Left colon (tissue), 2 donors: ENCODE measurements around the gene TEX19. TPM values are rescaled to one million over a fixed set of nuclear protein-coding genes. Genes with fewer than 3 reads are reported as not detected.
"Not testable (repeated sequence)": the region's sequence is repeated elsewhere in the genome, so short reads cannot be mapped to it uniquely, and the experiment has no call there.

Experiments
- ATAC-seq: fragments of 200-7000 bp; cut with Tn5 transposase; one replicate; pipeline ENCODE4 v1.9.1; 2020; ENCODE audit warnings: mild to moderate bottlenecking, moderate library complexity
- DNase-seq, 2 donors: peaks; one replicate each; pipeline ENCODE4 v3.0.0-alpha.2; 2020
- intact Hi-C, 2 donors: fragments of 100-400 bp; cut with DNase I in 1 of 2; cut with micrococcal nuclease in 1 of 2; formaldehyde crosslinking; loops; one replicate each; pipeline versions ENCODE4 v1.11.2 to v1.14.0; 2022; cut with DNase I, micrococcal nuclease
- total RNA-seq, 2 donors: library from RNA; stranded (reverse); fragmentation: NEBNext Ultra II Directional; extraction: Animal tissue kit (Norgen Biotek cat#: 25700); gene quantifications; one replicate each; pipeline ENCODE4 v1.2.1, GENCODE V29; 2021
- donor health status: DM: no; HTN: no; CAD: no.
- donor health status: DM: yes; HTN: yes; CAD: no.

Gene TEX19
- total RNA-seq, 2 donors from 2014 or later: not detected

DNA sequence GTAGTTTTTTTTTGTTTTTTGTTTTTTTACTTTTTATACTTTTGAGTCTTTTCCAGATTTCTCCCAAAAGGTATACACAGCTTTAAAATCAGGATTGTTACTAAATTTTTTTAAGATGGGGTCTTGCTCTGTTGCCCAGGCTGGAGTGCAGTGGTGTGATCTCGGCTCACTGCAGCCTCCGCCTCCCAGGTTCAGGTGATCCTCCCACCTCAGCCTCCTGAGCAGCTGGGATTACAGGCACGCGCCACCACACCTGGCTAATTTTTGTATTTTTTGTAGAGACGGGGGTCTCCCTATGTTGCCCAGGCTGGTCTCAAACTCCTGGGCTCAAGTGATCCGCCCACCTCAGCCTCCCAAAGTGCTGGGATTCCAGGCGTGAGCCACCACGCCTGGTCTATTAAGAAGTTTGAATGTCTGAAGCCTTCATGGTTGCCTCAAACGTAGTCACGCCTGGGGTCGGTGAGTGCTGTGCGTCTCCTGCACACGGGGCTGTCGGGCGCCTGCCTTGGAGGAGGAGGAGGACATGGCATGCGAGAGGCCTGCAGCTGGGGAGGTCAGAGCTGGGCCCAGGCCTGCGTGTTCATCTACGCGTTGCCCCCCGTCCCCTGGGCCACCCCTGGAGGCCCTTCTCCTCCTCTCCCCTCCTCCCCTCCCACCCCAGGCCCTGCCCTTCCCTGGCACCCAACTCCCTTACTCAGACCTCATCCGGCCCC lies 23.3 kb downstream of the TEX19 start:
- intact Hi-C loops, ATAC-seq, DNase-seq: not testable (repeated sequence)

DNA sequence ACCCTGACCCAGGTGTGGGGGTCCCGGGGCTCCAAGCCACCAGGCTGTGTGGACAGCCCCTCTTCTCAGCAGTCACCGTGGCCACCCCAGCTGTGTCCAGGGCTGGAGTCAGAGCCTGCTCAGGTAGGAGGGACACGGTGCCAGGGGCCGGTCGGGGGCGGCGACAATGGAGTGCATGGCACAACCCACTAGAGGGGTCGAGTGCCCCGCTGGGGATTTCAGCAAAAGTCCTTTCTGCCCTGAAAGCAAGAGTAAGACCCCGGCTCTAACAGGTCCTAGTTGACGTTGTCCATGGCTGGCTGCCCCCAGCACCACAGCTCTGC lies 23.8 kb downstream of the TEX19 start:
- no peak for ATAC-seq
- no peak for DNase-seq

DNA sequence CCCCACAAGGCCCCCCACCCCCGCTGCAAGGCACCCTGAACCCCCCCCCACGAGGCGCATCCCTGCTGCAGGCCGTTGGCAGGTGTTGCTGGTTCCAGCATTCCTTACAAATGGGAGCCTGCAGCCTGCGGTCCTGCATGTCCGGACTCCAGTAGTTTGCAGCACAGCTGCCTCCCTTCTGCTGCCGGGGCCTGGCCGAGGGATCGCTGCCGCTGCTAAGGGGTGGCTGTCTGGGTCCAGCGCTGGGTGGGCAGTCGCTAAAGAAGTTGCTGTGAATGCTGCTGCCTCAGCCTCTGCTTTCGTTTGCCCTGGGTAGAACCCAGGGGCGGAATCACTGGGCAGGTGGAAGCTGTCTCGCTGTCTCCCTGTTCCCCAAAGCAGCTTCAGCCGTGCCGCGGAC lies 24.4 kb downstream of the TEX19 start:
- no peak for ATAC-seq
- intact Hi-C loops: no loop called here
- DNase-seq: no peak

More for the DNA sequence above, 23.8 kb downstream of the TEX19 start:
- intact Hi-C loops: no loop called here

DNA sequence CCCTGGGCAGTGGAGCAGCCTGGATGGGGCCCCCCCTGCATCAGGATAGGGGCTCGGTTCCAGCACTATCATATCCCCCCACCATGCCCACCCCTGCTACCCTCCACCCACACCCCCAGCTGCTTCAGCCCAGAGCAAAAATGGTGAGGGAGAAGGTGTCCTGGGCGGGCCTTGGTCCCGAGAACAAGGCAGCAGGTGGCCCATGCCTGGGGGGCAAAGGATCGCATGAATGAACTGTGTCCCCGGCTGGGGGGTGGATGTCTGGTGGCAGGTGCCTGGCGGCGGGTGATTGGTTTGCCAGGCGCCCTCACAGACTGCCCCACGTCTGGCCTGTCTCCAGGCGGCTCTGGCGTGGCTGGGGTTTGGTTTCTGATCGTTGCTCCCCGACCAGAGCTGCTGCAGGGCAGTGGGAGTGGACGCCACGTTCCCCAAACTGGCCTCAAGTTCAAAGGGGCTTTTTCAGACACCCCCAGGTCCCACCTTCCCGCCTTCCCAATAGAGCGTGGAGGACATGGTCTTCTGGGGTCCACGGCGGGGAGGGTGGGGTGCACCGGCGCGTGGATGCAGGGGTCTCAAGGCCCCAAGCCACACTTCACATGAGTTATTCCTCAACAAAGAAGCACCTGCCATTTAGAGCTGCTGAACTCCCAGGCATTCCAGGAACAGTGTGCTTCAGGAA lies 25.1 kb downstream of the TEX19 start:
- intact Hi-C loops: no loop called here
- ATAC-seq: no peak

DNA sequence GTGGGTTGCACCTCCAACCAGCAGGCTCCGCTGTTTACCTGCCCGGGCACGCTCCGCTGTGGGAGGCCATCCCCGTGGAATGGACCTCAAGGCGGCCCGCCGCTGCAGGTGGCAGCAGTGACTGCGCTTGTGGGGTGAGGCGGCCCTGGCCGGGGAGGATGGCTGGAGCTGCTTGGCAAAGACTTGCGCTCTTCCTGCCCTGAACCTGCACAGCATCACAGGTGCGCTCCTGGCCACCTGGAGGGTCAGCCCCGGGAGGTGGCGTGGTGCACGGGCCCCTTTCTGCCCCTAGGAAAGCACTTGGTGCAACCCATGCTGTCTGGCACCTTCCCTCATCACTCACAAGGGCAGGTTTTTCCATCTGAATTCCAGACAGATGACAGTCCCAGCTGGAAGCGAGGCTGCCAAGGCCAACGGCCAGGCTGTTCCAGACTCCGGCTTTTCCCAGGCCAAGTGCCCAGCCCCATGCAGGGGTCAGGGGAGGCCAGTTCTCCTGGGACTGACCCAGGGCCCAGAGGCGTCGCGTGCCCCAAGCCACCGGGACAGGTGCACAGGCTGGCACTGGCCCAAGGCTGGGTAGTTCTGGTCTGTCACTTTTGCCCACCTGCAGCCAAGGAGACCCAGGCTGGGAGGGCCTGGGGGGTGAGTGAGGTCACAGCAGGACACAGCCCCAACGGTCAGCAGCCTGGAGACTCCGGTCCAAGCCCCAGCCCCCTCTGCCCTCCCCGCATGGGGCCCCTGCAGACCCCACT lies 25.9 kb downstream of the TEX19 start:
- peak in 1 of 2 donors; percentile 61 for DNase-seq
- intact Hi-C loops: no loop called here

More for the DNA sequence above, 25.1 kb downstream of the TEX19 start:
- no peak for DNase-seq

DNA sequence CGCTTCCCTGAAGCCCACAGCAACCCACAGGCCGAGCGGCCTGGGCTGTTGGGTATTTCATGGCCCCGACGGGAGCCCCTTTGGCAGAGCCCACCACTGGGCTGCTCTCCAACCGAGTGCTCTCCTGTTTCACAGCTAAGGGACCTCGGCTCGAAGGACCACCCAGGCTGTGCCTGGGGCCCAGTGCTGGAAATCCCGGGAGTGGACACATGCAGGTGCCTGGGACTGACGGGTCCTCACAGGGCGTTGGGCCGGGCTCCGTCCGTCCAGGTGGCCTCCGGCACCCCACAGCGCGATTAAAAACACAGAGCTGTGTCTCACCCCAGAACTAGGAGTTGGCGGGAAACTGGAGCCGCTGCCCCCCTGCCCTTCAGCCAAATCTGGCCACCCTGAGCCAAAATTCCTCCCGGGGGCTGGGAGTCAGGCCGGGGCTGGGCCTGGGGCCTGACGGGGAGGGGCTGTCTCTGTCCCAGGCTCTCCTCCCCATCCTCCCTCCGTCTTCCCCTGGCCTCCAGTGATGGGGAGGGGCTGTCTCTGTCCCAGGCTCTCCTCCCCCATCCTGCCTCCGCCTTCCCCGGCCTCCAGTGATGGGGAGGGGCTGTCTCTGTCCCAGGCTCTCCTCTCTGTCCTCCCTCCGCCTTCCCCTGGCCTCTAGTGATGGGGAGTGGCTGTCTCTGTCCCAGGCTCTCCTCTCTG lies 26.7 kb downstream of the TEX19 start:
- no peak for DNase-seq
- intact Hi-C loops: no loop called here
- no peak for ATAC-seq

More for the DNA sequence above, 25.9 kb downstream of the TEX19 start:
- peak; percentile 85 for ATAC-seq

DNA sequence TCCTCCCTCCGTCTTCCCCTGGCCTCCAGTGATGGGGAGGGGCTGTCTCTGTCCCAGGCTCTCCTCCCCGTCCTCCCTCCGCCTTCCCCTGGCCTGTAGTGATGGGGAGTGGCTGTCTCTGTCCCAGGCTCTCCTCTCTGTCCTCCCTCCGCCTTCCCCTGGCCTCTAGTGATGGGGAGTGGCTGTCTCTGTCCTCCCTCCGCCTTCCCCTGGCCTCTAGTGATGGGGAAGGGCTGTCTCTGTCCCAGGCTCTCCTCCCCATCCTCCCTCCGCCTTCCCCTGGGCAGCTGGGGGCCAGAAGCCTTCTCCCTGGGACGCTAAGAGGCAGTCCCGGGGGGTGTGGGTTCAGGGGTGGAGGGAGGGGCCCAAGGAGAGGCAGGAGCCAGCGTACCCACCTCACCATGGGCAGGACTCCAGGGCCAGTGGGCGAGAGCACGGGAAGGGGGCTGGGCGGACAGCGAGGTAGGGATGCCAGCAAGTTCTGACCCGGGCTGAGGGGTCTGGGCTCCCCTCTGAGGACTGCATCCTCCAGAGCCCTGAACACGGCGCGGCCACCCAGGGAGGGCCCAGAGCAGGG lies 27.3 kb downstream of the TEX19 start:
- ATAC-seq: no peak
- intact Hi-C loops: no loop called here

DNA sequence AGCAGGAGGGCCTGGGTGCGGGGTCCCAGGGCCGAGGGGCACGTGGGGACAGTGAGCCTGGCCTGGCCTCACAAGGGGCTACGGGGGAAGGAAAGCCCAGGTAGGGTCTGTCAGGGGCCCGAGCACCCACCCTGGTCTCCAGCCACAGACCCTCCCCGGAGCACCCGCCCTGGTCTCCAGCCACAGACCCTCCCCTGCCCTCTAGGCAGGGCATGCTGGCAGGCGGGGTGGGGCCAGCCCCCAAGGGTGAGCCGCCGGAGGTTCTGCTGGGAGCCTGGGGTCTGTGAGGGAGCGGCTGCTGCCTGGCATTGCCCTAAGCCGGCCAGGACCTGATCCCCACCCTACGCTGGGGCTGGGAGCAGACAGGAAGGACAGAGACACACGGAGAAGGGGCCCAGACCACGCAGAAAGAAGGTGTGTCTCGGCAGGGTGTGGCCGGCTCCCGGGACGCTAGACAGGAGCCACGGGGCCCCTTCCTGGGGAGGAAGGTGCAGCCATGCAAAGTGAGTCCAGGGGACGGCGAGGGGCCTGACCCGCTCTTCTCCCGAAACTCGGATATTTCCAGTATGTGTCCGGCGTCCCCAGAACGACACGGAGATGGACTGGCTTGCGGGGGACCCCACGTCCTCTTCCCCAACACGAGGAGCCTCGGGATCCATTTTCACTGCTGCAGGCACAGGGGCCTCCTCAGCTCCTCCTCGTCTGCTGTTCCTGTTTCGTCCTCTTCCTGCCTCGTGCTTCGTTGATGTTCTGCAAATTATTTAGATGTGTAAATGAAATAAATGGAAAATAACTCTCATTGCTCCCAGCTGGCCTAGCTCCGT lies 28.0 kb downstream of the TEX19 start:
- ATAC-seq (peak; percentile 34), DNase-seq (no peak)
- intact Hi-C loops: no loop called here

More for the DNA sequence above, 27.3 kb downstream of the TEX19 start:
- DNase-seq: no peak

DNA sequence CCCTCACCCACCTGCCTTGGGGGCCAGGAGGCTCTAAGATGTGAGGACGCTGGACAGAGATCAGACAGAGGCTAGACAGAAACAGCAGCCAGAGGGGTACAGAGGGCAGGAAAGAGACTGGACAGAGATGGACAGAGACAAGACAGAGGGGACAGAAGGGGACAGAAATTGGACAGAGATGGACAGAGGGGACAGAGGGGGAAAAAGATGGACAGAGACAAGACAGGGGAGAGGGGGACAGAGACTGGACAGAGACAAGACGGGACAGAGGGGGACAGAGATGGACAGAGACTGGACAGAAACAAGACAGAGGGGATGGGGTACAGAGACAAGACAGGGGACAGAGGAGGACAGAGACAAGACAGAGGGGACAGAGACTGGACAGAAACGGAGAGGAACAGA lies 28.7 kb downstream of the TEX19 start:
- no peak for ATAC-seq
- DNase-seq: no peak
- intact Hi-C loops: no loop called here

DNA sequence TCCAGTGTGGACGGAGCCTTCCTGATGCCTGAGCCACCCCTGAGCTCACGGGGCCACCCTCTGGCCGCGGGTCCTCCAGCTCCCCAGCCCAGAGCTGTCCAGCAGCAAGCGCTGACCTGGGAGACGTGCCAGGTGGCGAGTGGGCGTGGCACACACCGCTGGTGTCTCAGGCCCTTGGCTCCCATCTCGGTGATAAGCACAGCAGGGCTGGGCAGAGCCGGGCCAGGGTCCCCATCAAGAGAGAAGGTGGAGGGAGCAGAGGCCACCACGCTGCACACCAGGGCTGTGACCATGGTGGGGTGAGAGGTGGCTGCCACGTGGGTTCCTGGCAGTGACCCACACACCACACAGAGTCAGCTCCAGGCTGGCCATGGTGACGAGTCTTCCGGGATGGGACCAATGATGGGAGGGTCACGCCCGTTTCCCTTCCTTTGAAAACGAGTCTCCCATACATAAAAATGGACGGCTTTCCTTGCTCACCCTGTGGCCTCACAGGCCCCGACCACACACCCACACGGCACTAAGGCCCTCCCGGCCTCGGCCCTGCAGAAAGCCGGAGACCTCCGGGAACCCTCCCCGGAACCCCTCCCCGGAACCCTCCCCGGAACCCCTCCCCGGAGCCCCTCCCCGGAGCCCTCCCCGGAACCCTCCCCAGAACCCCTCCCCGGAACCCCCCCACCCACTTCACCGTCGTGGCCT lies 29.3 kb downstream of the TEX19 start:
- ATAC-seq (peak; percentile 71), DNase-seq (peak in 1 of 2 donors; percentile 74)
- intact Hi-C loops: no loop called here

DNA sequence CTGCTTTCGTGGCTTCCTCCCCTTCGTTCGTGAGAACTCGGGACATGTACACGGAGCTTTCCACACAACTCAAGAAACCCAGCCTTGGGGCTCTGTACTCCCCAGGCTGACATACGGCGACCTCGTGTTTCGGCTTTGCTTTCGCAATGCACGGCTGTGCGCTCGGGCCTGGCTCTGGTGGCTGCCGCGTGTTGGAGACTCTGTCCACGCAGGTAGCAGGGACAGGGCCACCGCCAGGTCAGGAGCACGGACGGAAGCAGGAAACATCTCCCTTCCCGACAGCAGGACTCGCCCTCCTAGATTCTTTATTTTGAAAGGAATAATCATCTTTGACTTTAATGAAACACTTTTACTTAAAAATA lies 29.9 kb downstream of the TEX19 start:
- intact Hi-C loops: no loop called here
- no peak for ATAC-seq
- DNase-seq: no peak

DNA sequence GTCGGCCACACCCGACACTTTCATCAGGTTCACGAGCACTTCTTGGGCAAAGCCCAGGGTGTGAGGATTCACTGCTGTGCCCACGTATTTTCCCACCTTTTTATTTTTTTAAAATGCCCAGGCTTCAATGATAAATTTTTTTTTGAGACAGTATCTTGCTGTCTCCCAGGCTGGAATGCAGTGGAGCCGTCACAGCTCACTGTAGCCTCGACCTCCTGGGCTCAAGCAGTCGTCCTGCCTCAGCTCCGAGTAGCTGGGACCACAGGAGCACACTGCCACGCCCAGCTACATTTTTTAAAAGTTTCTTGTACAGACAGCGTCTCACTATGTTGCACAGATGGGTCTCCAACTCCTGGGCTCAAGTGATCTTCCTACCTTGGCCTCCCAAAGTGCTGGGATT lies 30.3 kb downstream of the TEX19 start:
- DNase-seq (no peak), ATAC-seq (no peak)
- intact Hi-C loops: no loop called here

DNA sequence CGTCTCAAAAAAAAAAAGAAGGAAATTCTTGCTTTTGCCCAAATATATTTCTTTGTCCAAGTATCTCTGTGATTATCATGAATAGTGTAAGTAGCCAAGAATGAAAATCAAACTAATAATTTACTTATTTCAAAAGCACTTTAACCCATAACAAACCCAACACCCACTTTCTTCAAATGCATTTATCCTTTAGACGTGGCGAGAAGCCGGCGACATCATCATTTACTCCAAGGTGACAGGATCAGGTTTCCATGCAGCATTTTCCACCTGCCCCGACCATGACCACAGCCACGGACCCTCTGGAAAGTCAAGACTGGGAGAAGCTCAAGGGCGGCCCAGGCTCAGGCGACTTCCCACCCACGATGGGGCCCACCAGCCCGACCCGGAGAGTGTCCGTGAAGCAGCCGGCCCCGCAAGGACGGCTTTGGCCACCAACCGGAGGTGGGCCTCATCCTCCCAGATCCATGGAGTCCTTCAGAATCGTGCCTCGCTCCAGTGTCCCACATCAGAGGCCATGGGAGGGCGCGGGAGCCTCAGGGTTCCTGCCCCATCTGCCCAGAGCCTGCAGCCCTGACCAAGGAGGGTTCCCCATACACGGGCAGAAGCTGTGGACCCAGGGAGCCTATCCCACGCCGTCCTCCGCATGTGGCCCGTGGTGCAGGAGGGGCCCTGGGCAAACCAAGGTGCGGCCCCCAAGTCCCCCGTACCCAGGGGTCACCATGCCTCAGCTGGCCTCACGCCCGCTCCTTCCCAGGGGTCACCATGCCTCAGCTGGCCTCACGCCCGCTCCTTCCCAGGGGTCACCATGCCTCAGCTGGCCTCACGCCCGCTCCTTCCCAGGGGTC lies 31.2 kb downstream of the TEX19 start:
- ATAC-seq (no peak), DNase-seq (no peak)
- intact Hi-C loops: no loop called here

DNA sequence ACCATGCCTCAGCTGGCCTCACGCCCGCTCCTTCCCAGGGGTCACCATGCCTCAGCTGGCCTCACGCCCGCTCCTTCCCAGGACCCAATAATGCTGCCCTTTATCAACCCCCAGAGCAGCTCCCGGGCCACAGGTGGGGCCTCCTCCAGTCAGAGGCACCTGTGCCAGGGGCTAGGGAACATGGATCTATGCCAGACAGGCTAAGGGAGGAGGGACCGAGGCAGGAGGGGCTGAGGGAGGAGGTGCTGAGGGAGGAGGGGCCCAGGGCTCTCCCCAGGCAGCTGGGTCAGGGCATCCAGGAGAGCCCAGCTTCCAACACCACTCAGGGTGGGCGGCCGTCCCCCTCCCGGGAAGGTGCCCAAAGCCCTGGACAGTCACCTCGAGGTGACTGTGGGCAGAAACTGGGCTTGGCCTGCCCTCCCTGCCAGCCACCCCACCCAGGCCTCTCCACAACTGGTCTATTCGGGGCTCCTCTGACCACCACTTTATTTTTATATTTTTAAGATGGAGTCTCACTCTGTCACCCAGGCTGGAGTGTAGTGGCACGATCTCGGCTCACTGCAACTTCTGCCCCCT lies 31.9 kb downstream of the TEX19 start:
- intact Hi-C loops: no loop called here
- no peak for ATAC-seq
- DNase-seq: no peak

DNA sequence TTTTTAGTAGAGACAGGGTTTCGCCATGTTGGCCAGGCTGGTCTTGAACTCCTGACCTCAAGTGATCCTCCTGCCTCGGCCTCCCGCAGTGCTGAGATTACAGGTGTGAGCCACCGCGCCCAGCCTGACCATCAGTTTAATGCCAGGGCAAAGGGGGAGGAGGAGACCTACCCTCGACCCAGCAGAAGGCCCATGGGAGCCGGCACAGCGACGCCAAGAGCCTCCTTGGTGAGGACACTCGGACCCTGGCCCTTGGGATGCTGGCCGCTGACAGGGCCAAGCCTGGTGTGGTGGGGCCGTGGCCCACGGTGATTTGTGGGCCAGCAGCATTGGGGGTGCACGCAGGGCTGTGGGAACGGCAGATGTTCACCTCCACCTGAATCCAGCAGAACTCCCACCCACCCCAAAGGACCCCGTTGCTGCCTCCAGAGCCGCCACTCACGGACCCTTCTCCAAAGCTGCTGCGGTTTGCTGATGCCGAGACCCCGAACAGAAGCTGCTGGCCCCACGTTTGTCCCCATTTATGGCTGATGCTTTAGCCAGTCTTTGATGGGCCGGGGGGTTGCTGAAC lies 32.5 kb downstream of the TEX19 start:
- DNase-seq (no peak), ATAC-seq (no peak)
- intact Hi-C loops: no loop called here

DNA sequence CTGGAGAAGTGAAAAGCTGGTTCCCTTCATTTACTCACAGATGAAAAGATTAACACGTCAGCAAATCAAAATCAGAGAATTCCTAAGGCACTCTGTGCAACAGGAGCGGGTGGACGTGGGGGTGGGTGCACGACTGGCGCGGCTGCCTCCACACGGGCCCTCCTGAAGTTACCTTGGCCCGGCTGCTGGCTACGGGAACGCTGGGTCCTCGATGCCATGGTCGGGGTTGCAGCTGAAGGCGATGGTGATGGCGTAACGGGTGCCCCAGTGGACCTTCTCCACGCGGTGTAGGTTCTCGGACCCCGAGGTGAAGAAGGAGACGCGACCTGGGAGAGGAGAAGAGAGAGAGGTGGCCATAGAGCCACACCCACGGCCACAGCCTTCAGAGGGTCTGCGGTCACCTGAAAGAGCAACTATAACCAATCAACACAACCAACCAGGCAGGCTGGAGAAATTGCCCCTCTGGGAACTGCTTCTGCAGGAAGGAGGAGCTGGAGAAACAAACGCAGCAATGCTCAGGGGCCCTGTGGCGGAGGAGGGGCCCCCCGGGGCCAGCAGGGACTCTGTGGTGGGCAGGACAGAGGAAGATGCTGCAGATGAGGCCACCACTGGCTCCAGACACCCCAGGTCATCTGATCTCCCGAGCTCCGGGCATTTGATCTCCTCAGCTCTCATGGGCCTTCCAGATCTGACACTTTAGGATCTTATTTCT lies 33.3 kb downstream of the TEX19 start:
- intact Hi-C loops: no loop called here
- DNase-seq: no peak
- no peak for ATAC-seq
